Coronary artery (tissue), 2 donors: ENCODE results near the gene TMC2.

ENCODE experiments used
- DNase-seq: peaks from one replicate; pipeline ENCODE4 v3.0.0-alpha.2; 2017; ENCODE audit warnings: low spot score
- H3K27ac ChIP-seq, 2 donors: fragments of 200-600 bp; sonication (generic); one replicate each; pipeline ENCODE4 v1.5.1; 2016 to 2019
- H3K4me3 ChIP-seq: fragments of 200-600 bp; sonication (generic); 2 replicates; pipeline ENCODE4 v1.5.1; 2016; ENCODE audit warnings: mild to moderate bottlenecking, moderate library complexity
- CTCF ChIP-seq: fragments of 200-600 bp; sonication (generic); IDR thresholded peaks from one replicate; pipeline ENCODE4 v1.5.1; 2019; ENCODE audit warnings: antibody characterized with exemption

TMC2 gene

GRCh38 chr20:2595076-2595475, 58.7 kb downstream of the TMC2 start:
- Histone ChIP-seq H3K4me3 (no peak overlapping the region), H3K27ac (no peak overlapping the region)
- no peak for DNase-seq
- no peak for TF ChIP-seq CTCF

- DNase-seq = no peak
- H3K4me3 ChIP-seq = no peak overlapping the region
- H3K27ac ChIP-seq = no peak overlapping the region
- TF ChIP-seq CTCF = no peak
These were observed 60.4 kb downstream of the TMC2 start for GRCh38 chr20:2596673-2597279.

DNA sequence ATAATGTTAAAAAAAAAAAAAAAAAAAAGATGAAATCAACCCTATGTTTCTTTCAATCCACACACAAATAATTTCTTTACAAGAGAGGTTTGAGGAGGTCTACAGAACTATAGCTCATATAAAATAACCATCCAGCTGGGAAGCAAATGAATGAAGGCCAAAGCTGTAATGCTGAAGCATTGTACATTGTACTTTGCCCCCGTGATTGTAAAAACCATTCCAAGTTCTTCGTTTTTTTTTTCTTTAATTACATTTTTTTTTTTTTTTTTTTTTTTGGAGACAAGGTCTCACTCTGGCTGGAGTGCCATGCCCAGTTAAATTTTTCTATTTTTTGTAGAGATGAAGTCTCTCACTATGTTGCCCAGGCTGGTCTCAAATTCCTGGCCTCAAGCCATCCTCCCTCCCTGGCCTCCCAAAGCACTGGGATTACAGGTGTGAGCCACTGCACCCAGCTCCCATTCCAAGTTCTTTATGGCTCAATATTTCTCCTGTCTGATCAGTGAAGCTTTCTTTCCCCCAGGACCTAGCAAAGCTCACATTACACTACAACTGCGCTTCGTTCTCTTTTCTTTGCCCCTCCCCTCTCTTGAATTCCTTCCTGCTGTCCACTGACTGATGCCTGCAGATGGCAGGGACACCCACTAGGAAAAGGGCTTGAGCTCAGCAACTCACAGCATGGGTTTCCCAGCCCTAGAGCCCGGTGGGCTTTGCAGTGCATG, 63.1 kb downstream of the TMC2 start:
- Histone ChIP-seq H3K27ac (no peak overlapping the region), H3K4me3 (no peak overlapping the region)
- no peak for DNase-seq
- no peak for TF ChIP-seq CTCF

- no peak overlapping the region for H3K4me3 ChIP-seq
- DNase-seq = no peak
- TF ChIP-seq CTCF = no peak
- H3K27ac ChIP-seq = no peak overlapping the region
These were observed 65.8 kb downstream of the TMC2 start for GRCh38 chr20:2602046-2602735.

DNA sequence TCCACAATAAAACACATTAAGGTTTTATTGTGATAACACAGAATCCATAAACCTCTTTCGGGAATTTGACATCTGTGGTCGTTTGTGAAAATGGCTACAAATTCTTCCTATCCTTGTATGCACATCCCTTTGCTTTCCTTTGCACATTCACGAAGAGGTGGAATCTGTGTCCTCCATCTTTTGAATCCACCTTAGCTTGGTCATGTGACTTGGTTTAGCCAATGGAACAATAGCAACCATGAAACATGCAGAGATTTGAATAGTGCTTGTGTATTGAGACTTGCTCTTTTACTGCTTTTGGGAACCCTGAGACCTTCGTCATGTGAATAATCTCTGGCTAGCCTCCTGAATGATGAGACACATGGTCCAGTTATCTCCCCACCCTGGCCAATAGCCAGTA, 66.4 kb downstream of the TMC2 start:
- H3K27ac ChIP-seq = no peak overlapping the region
- no peak for DNase-seq
- no peak for TF ChIP-seq CTCF
- H3K4me3 ChIP-seq = no peak overlapping the region

DNA sequence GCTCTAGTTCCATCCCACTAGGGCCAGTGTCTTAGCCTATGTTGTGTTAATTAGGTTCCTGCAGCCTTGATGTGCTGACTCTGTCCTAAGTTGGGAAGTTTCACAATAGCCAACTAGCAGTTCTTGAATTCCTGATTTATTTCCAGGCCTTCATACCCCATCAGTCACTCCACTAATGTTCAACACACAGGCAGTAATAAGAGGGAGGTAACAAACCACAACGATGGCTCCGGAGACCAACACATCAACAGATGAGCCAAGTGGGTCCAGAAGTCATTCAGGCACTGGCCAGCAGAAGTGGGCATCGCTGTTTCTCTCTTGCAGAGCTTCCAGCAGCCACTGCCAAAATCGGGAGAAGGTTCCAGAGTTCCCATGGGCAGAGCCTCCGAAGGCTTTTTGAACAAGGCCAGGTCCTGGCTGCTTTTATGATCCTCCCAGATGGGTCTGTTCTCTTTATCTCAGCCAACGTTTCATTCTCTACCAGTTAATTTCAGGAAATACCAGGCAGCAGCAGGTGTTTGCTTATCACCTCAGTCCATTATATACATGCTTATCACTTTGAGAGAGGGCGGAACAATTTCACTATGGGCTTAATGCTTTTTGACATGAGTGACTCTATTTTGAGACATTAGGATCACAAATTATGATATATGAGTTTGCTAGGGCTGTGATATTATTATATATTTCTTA, 67.6 kb downstream of the TMC2 start:
- Histone ChIP-seq H3K27ac (no peak overlapping the region), H3K4me3 (no peak overlapping the region)
- TF ChIP-seq CTCF = no peak
- no peak for DNase-seq
